Left lobe of liver (tissue), 2 donors: ENCODE measurements around the gene LMBR1. TPM values are rescaled to one million over a fixed set of nuclear protein-coding genes. Genes with fewer than 3 reads are reported as not detected.
"Not testable (repeated sequence)": the region's sequence is repeated elsewhere in the genome, so short reads cannot be mapped to it uniquely, and the experiment has no call there.

Experiments
- ATAC-seq: fragments of 200-7000 bp; cut with Tn5 transposase; one replicate; pipeline ENCODE4 v1.9.1; 2020; ENCODE audit warnings: mild to moderate bottlenecking, moderate library complexity
- DNase-seq: peaks from one replicate; pipeline ENCODE4 v3.0.0-alpha.2; 2020; ENCODE audit warnings: low spot score
- total RNA-seq: library from RNA; stranded (reverse); gene quantifications from one replicate; pipeline ENCODE4 v1.2.1, GENCODE V29; 2021
- donor health status: DM: no; HTN: no; CAD: no; lungs with moderate emphysema.
- donor health status: DM: no; HTN: yes; CAD: no.

LMBR1 gene
- total RNA-seq, 1 donor from 2014 or later = 28.7 TPM

DNA sequence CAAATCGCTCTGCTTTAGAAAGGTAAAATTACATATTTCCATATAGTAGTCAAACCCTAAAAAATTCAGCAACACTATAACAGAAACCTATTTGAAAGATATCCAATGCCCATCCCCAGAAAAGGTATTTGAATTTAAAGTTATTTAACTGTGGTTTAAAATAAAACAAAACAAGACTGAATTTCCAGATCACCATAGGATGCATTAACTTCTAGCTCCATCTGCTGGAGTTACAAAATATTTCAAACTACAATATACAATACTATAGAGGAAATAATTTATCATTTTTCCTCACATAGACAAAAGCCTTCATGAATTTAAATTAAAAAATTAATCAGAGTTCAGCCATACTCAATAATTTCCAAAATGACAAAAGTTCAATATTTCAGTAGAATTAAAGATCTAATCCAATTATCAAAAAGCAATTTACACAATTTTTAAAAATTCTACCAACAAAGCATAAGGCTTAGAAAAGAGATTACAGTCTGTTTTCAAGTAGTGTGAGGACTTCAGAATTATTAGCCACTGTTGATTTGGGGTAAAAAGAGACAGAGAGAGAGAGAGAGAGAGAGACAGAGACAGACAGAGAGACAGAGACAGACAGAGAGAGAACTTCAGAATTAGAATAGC lies 75.9 kb downstream of the LMBR1 start:
- ATAC-seq = peak; percentile 49
- DNase-seq = no peak

DNA sequence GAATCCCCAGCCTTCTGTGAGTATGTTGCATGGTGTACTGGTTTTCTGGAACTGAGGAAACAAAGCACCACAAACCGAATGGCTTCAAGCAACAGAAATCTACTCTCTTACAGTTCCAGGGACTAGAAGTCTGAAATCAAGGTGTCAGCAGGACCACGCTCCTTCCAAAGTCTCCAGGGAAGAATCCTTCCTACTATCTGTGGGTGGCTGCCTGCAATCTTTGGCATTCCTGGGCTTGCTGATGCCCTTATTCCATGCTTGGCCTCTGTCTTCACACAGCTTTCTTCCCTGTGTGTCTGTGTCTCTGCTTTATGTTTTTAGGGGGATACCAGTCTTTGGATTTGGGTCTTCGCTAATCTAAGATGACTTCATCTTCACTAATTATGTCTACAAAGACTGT lies 81.3 kb downstream of the LMBR1 start:
- ATAC-seq (no peak), DNase-seq (no peak)

DNA sequence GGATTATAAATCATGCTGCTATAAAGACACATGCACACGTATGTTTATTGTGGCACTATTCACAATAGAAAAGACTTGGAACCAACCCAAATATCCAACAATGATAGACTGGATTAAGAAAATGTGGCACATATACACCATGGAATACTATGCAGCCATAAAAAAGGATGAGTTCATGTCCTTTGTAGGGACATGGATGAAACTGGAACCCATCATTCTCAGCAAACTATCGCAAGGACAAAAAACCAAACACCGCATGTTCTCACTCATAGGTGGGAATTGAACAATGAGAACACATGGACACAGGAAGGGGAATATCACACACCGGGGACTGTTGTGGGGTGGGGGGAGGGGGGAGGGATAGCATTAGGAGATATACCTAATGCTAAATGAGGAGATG lies 89.3 kb downstream of the LMBR1 start:
- not testable (repeated sequence) for DNase-seq, ATAC-seq

DNA sequence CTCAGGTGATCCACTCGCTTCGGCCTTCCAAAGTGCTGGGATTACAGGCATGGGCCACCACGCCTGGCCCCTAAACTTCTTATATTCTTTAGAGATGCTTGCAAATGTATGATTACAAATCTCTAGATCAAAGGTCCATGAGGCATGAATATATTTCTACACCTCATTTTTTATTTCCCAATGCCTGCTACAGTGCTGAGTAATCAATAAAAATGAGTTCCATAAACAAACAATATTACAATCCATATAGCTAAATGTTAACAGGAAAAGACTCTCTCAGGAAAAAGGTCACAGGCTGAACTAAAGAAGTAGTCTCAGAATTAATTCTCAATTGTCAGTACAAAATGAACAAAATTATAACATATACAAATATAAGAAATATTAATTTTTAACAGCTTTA lies 90.8 kb downstream of the LMBR1 start:
- no peak for DNase-seq
- no peak for ATAC-seq

DNA sequence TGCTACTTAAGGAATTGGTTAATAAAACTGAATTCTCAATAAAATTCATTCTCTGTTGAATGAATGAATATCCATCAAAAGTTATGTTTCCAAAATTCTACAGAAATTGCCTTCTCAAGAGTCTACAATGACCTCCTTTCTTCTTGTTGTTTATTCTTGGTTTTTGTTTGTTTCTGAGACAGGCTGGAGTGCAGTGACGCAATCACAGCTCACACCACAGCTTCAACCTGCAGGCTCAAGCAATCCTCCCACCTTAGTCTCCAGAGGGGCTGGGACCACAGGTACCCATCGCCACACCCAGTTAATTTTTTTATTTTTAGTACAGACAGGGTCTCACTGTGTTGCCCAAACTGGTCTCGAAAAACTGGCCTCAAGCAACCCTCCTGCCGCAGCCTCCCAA lies 97.6 kb downstream of the LMBR1 start:
- DNase-seq (no peak), ATAC-seq (no peak)

DNA sequence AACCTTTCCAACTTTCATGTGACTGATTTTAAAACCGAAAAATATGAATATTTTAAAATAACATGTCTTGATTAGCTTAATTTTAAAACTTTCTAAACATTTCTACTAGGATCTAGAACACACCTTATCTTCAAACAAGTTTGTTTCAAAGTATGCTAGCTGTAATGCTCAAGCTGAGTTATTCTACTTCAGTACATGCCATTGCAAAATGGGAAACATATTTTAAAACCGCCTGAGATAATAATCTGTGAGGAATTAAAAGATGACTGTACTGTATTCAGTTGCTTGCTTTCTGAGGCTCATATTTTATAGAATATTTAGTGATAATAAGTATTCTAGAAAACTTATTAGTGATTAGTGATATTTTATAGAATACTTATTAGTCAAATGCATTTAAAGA lies 99.6 kb downstream of the LMBR1 start:
- DNase-seq = no peak

DNA sequence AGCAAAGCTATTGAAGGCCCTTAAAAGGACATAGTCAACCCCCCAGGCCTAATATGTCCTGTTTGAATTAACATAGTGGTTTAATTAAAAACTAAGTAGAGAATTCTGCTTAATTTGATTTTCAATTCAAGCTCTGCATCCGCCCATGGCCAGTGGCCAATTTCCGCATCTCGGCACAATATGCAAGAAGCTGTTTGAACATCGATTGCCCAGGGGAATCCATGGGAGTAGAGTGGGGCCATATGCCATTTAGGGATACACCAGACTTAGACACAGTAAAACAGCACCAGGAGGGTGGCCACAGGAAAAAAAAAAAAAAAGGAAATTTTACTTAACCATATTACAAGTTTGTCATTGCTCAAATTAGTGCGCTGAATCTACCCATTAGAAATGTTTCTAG lies 100.4 kb downstream of the LMBR1 start:
- no peak for ATAC-seq

More for the DNA sequence above, 99.6 kb downstream of the LMBR1 start:
- ATAC-seq = no peak

DNA sequence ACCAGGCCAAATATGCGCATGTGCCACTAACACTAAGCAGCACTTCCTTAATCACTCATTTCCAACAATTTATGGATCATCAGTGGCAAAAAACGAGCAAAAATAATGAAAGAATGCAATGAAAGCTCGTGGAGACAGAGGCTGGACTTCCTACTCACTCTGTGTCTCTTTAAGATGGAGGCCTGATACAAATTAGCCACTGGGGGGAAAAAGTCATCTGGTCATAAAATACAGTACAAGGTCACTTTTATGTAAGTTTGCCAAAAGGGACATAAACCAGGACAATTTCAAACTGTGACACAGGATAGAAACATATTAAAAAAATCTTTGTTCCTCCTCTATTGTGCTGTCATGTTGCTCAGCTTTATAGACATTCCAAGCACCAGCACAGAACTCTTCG lies 101.7 kb downstream of the LMBR1 start:
- ATAC-seq (no peak), DNase-seq (no peak)

More for the DNA sequence above, 100.4 kb downstream of the LMBR1 start:
- no peak for DNase-seq

DNA sequence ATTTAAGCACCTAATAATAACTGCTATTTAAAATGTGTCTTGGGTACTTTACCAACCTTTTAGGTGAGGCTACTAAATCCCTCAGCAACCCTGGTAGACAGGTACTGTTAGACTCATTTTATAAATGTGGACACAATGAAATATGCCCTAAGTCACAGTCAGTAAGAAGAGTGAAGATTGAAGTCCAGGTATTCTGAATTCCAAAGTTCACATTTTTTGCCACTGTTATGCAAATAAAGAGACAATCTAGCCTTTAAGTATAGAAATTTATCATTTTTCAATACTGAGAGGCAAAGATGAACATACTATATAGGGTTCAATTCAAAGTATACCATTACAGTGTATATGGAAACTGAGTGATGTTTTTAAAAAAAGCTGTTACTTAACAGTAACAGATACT lies 102.7 kb downstream of the LMBR1 start:
- ATAC-seq (peak; percentile 63), DNase-seq (no peak)

DNA sequence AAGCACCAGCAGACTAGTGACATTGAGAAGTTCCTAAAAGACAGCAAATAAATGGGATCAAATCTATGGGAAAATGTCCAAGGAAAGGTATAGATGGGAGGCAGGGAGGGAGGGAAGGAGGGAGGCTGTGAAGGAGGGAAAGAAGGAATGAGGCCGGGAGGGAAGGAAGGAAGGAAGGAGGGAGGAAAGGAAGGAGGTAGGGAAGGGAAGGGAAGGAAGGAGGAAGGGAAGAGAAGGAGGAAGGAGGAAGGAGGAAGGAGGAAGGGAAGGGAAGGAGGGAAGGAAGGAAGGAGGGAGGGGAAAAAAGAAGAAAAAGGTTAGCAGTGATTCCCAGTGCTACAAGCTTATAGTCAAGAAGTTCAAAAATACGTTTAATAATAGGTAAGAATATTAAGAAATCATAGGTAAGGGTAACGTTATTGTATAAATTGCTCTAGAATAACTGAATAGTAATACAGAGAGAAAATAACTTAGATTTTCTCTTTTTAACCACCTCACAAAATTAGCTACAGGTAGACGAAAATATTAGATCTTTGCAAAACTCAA lies 106.9 kb downstream of the LMBR1 start:
- DNase-seq = no peak

DNA sequence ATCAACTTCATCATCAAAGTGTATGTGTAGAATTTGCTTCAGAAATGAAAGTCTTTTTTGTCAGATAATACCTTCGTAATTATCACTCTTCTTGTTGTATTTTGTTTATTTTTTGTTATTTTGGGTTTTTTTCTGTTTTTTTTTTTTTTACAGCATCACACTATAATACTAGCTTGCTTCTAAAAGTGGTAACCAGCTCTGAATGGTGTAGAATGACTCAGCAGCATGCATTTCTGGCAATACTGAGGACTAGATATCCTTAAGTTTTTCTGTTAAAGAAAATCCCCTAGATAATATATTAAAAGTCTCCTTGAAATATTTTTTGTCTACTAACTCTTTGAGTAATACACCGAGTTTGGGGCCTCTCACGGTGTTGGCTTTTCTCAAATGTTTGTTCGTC lies 109.1 kb downstream of the LMBR1 start:
- DNase-seq (no peak), ATAC-seq (no peak)

More for the DNA sequence above, 106.9 kb downstream of the LMBR1 start:
- ATAC-seq = no peak

DNA sequence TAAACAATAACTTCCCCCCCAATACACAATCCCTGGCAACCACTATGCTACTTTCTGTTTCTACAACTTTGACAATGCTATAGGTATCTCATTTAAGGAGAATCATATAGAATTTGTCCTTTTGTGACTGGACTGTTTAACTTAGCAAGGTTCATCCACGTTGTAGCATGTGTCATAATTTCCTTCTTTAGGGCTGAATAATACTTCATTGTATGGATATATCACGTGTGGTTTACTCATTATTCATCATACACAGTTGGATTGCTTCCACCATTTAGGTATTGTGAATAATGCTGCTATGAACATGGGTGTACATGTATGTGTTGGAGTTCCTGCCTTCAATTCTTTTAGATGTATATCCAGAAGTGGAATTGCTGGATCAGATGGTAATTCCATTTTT lies 111.0 kb downstream of the LMBR1 start:
- no peak for DNase-seq
- ATAC-seq = no peak

DNA sequence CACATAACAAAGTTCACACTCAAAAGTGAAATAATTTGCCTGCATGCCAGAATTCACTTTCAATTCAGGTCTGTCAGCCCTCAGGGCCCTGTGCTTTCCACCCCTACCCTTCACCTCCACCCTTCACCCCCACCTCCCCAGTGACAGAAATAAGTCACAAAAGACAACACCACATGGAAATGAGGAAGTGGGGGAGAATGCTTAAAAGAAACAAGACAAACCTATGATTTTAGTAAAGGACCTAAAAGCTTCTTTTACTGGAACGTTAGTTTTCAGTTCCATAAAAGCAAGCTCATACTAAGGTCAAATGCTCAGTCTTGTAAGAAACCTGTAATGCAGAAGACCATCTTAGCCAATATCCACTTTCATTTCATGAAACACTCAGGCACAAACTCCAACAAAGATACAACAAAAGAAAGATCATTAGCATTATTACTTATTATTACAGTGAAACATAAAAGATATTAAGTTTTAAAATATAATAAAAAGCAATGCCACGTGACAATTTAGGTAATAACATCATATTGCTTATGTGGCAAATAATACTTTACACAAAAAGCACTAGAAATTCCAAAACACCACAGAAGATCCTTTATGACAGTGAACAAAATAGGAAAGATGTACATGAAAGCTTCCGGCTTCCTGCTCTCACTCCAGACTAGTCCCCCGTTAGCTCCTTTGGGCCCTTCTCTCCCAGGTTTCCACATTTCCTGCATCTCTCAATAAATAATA lies 112.1 kb downstream of the LMBR1 start:
- ATAC-seq (no peak), DNase-seq (no peak)

DNA sequence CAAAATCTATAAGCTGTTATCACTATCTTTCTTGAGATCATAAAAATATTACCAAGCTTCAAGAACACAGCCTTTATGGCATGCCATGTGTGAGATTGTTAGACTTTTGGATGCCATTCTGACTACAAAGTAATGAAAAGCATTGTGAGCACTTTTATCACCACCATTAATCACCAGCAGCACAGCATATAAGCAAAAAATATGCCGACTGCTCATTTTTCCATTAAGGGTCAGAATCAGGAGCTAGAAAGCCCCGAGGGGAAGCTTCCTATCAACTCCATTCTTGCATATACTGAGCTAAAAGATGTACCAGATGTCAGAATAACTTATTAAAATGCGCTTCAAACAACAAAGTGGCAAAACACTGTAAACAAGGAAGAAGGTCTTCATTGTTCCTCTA lies 114.3 kb downstream of the LMBR1 start:
- DNase-seq (no peak), ATAC-seq (no peak)

DNA sequence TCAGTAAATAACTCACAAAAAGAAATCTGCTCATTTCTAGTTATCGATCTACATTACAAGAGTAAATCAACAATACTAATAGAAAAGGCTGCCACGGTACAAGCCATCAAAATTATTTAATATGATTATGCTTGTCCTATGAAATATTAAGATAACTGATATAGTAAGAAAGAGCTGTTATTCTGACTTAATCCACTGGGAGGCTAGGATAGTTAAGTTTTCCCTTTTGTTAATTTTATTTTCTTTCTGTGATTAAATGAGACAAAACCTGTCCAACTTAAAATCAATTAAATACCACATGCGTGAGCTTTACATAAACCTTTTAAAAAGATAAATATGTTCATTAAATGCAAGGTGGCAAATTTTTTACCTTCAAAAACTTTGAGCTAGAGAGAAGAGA lies 114.8 kb downstream of the LMBR1 start:
- no peak for ATAC-seq
- DNase-seq = no peak

DNA sequence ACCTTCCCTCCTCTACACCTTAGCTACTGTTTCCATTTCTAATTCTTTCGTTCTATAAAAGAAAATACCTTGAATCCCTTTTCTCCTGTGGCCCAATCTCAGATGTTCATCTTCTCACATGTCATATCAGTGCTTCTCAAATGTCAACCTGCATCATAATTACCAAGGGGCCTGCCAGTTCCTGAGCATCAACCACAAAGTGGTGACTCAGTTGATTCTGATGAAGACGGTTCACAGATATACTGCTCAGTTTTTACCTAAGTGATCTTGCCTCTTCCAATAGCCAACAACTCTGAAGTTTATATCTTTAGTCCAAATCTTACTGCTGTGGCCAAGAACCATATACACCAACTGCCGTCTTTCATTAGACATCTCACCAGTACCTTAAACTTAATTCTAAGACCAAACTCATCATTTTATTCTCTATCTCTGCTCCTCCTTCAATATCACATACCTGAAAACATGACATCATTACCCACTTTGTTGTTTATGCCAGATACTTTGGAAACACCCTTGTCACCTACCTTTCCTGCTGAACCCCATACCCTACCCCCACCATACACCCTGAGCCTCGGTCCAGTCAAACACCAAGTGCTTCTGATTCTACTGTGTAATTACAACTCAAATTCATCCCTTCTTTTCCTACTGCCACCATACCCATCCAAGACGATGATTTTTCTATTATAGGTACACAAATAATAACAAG lies 115.5 kb downstream of the LMBR1 start:
- DNase-seq = no peak
- no peak for ATAC-seq

DNA sequence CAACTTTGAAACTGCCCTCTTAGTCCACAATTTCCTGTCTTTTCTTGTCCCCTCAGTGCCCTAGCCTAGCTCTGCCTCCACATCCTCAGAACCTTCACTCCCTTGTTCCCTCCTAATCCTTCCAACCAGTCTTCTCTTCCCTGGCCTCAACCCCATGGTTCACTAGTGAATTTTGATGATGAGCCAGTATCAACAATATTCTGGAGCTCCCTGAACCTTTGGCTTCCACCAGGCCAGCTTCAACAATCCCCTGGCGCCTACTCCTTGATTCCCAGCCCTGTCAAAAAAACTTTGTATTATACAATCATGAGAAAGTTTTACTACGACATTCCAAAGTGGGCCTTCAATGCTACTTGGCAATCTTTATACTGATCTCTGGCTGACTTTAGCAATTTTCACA lies 116.5 kb downstream of the LMBR1 start:
- ATAC-seq = peak; percentile 99
- peak; percentile 56 for DNase-seq

DNA sequence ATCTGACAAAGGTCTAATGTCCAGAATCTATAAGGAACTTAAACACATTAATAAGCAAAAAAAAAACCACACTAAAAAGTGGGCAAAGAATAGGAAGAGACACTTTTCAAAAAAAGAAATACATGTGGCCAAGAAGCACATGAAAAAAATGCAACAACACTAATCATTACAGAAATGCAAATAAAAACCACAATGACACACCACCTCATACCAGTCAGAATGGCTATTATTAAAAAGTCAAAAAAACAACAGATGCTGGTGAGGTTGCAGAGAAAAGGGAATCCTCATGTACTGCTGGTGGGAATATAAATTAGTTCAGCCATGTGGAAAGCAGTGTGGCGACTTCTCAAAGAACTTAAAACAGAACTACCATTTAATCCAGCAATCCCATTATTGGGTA lies 119.0 kb downstream of the LMBR1 start:
- ATAC-seq = no peak
- DNase-seq = no peak

DNA sequence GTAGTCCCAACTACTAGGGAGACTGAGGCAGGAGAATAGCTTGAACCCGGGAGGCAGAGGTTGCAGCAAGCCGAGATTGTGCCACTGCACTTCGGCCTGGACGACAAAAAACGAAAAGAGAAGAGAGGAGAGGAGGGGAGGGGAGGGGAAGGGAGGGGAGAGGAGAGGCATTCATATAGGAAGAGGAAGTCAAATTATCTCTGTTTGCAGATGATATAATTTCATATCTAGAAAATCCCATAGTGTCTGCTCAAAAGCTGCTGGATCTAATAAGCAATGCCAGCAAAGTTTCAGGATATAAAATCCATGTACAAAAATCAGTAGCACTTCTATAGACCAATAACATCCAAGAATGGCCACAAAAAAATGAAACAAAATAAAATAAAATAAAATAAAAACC lies 120.3 kb downstream of the LMBR1 start:
- DNase-seq = no peak
- ATAC-seq = no peak

DNA sequence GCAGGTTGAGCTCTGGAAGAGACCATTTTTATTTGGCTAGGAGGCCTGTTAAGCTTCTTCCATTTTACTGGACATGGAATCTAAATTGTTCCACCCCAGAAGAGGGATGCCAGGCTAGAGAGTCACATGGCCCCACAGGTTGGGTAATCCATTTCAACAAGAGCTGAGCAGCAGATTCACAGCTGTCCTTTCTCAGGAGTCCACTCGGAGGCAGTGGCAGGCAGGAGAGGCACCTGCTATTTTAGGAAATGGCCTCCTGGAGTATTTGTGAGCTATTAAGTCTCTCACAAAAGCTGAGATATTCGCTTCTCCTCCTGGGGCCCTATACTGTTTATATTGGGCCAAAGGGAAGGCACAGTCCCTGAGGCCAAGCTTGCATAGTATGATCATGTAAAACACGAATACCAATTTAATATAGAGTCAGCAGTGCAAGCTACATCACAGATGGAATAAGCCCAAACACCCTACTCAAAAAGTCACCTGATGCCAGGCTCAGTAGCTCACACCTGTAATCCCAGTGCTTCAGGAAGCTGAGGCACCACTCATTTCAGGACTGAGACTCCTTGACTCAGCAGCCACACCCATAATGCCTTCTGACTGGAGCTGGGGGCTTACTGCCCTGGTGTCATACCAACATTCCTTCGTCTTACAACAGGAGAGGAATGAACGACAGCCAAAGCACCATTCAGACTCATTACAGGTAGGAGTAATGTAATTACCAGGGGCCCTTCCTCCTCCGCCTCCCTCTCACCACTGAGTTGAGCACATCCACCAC lies 124.1 kb downstream of the LMBR1 start:
- peak; percentile 74 for ATAC-seq

DNA sequence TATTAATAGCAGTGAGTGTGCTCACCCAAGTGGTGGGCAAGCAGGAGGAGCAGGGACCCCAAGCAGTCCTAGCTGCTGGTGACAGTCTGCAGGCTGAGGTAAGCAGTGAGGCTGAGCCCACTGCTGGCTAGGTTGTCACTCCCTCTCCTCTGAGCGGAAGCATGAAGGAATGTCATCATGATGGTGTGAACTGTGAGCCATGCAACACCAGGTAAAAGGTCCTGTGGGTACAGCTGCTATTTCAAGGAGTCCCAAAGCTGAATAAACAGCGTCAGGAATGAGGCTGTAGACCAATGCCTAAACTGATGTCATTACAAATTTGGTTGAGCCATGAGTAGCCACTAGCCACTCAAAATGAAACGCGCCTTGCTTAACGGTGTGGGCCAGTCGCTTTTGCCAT lies 126.3 kb downstream of the LMBR1 start:
- ATAC-seq (no peak), DNase-seq (no peak)

More for the DNA sequence above, 124.1 kb downstream of the LMBR1 start:
- no peak for DNase-seq
